Activated T-cell treated with anti-CD3 and anti-CD28 coated beads, Interleukin-2, amount 50 U/mL, for 72 hours (primary cell): ENCODE data around the gene MCCC2. TPM values are rescaled to one million over a fixed set of nuclear protein-coding genes. Genes with fewer than 3 reads are reported as not detected.
"Not testable (repeated sequence)": the region's sequence is repeated elsewhere in the genome, so short reads cannot be mapped to it uniquely, and the experiment has no call there.

Source experiments
- ATAC-seq, 2 donors: fragments of 150-1000 bp; cut with Tn5 transposase; replicated peaks in 1 of 2; 2 replicates each; pipeline ENCODE4 v1.10.0; 2021; ENCODE audit warnings: moderate library complexity in 2 of 2, mild to moderate bottlenecking in 1 of 2
- DNase-seq, 2 donors: peaks; one replicate each; pipeline ENCODE4 v3.0.0; 2021 to 2022; ENCODE audit warnings: mixed read lengths in 1 of 2
- H3K27ac Mint-ChIP-seq: one replicate; pipeline ENCODE4 v1.8.0; 2022; ENCODE audit warnings: mild to moderate bottlenecking, moderate library complexity, mixed read lengths
- H3K27me3 Mint-ChIP-seq: one replicate; pipeline ENCODE4 v1.8.0; 2022; ENCODE audit warnings: low read depth, mixed read lengths
- H3K36me3 Mint-ChIP-seq, 2 donors: one replicate each; pipeline ENCODE4 v1.8.0; 2022; ENCODE audit warnings: mixed read lengths in 2 of 2, mild to moderate bottlenecking in 1 of 2; ENCODE audit not compliant: insufficient read depth in 2 of 2
- H3K4me1 Mint-ChIP-seq: one replicate; pipeline ENCODE4 v1.8.0; 2022; ENCODE audit warnings: low read depth, mixed read lengths
- H3K4me3 Mint-ChIP-seq, 2 donors: one replicate each; pipeline ENCODE4 v1.8.0; 2022; ENCODE audit warnings: mild to moderate bottlenecking in 2 of 2, mixed read lengths in 2 of 2, moderate library complexity in 2 of 2
- H3K9me3 Mint-ChIP-seq, 2 donors: one replicate each; pipeline ENCODE4 v1.8.0; 2022; ENCODE audit warnings: mixed read lengths in 2 of 2
- total RNA-seq, 2 donors: library from RNA; stranded (reverse); gene quantifications; one replicate each; pipeline ENCODE4 v1.2.3, GENCODE V29; 2022

The MCCC2 gene
- total RNA-seq = 10 to 100 TPM; 49.6 to 51.3 TPM

DNA sequence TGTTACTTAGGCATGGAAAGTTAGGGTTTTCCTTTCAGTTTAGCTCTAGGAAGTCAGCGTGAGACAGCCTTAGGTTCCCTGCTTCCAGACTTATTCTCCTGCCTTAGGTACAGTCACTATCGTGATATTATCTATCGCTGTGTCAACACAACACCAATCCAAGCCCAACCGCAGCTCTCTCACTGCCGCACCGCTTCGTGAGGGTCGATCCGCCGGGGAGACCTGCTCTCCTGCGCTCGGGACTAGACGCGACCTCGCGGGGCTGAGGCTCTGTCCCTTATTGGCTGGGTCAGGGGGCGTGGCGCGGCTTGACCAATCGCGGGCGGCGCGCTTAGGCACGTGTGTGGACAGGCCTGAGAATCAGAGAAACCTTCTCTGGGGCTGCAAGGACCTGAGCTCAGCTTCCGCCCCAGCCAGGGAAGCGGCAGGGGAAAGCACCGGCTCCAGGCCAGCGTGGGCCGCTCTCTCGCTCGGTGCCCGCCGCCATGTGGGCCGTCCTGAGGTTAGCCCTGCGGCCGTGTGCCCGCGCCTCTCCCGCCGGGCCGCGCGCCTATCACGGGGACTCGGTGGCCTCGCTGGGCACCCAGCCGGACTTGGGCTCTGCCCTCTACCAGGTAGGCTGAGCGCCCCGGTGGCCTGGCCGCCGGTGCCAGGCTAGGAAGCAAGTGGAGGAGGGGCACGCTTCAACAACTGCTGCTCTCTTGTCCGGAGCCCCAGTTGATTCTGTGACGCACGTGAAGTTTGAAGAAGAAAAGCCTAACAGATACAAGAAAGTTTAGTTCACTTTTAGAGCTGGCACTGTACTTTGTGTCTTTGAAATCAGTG, at the start of gene MCCC2:
Gene MCCC2, plus strand, starts transcription at position 400 of the 825 bp plus-strand sequence. Its CDS starts 86 bp downstream, at position 486.
- Mint-ChIP-seq H3K4me1 (peaks cover 40% of the 10 kb centered on the region), H3K36me3 (peaks cover 2 to 3% of the 10 kb centered on the region in 2 donors), H3K27ac (peak within 1 kb of the TSS; percentile 97), H3K4me3 (peak within 1 kb of the TSS; percentile 87 to 93), H3K27me3 (no peaks in the 10 kb centered on the region), H3K9me3 (no peaks in the 10 kb centered on the region)
- DNase-seq (peak; percentile 97 to 98), ATAC-seq (peak; percentile 97 to 98)

- Mint-ChIP-seq H3K27me3 (no peaks in the 10 kb centered on the region), H3K4me3 (no peak overlapping the region), H3K4me1 (peaks cover 13% of the 10 kb centered on the region), H3K36me3 (peaks cover 3 to 39% of the 10 kb centered on the region in 2 donors), H3K9me3 (no peaks in the 10 kb centered on the region), H3K27ac (no peak overlapping the region)
- ATAC-seq = no peak
- no peak for DNase-seq
Observed at GRCh38 chr5:71537687-71538086, 49.5 kb upstream of the MCCC2 start.

DNA sequence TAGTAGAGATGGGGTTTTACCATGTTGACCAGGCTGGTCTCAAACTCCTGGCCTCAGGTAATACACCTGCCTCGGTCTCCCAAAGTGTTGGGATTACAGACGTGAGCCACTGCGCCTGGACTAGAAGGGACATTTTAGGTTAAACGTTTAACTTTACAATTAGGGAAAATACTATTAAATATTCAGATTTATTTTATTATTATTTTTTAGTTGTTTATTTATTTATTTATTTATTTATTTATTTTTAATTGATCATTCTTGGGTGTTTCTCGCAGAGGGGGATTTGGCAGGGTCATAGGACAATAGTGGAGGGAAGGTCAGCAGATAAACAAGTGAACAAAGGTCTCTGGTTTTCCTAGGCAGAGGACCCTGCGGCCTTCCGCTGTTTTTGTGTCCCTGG, 36.3 kb upstream of the MCCC2 start:
- not testable (repeated sequence) for H3K27ac Mint-ChIP-seq, H3K9me3 Mint-ChIP-seq, H3K4me1 Mint-ChIP-seq, ATAC-seq, DNase-seq, H3K27me3 Mint-ChIP-seq, H3K4me3 Mint-ChIP-seq
- peaks cover 8 to 30% of the 10 kb centered on the region in 2 donors for H3K36me3 Mint-ChIP-seq

- not testable (repeated sequence) for ATAC-seq, H3K27ac Mint-ChIP-seq, DNase-seq, H3K4me1 Mint-ChIP-seq, H3K4me3 Mint-ChIP-seq, H3K9me3 Mint-ChIP-seq, H3K27me3 Mint-ChIP-seq
- H3K36me3 Mint-ChIP-seq = peaks cover 8 to 29% of the 10 kb centered on the region in 2 donors
Observed at GRCh38 chr5:71551582-71551981, 35.6 kb upstream of the MCCC2 start.

DNA sequence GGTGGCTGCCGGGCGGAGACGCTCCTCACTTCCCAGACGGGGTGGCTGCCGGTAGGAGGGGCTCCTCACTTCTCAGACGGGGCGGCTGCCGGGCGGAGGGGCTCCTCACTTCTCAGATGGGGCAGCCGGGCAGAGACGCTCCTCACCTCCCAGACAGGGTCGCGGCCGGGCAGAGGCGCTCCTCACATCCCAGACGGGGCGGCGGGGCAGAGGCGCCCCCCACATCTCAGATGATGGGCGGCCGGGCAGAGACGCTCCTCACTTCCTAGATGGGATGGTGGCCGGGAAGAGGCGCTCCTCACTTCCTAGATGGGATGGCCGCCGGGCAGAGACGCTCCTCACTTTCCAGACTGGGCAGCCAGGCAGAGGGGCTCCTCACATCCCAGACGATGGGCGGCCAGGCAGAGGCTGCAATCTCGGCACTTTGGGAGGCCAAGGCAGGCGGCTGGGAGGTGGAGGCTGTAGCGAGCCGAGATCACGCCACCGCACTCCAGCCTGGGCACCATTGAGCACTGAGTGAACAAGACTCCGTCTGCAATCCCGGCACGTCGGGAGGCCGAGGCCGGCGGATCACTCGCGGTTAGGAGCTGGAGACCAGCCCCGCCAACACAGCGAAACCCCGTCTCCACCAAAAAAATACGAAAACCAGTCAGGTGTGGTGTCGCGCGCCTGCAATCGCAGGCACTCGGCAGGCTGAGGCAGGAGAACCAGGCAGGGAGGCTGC, 35.0 kb upstream of the MCCC2 start:
- H3K4me3 Mint-ChIP-seq, H3K9me3 Mint-ChIP-seq, H3K27me3 Mint-ChIP-seq, ATAC-seq, H3K27ac Mint-ChIP-seq, DNase-seq, H3K4me1 Mint-ChIP-seq: not testable (repeated sequence)
- H3K36me3 Mint-ChIP-seq = peaks cover 8 to 27% of the 10 kb centered on the region in 2 donors

DNA sequence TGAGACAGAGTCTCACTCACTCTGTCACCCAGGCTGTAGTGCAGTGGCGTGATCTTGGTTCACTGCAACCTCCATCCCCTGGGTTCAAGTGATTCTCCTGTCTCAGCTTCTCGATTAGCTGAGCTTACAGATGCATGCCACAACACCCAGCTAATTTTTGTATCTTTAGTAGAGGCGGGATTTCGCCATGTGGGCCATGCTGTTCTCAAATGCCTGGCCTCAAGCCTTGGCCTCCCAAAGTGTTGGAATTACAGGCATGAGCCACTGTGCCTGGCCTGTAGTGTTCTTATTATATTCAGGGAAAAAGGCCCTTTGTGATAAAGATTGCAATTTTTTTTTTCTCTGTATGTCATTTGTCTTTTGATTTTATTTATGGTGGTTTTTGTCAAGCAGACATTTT, 24.0 kb upstream of the MCCC2 start:
- H3K27me3 Mint-ChIP-seq = no peaks in the 10 kb centered on the region
- H3K36me3 Mint-ChIP-seq = peaks cover 0 to 13% of the 10 kb centered on the region in 2 donors
- DNase-seq (no peak), ATAC-seq (no peak)
- no peaks in the 10 kb centered on the region for H3K9me3 Mint-ChIP-seq
- H3K27ac Mint-ChIP-seq = no peak overlapping the region
- no peaks in the 10 kb centered on the region for H3K4me1 Mint-ChIP-seq
- no peak overlapping the region for H3K4me3 Mint-ChIP-seq

DNA sequence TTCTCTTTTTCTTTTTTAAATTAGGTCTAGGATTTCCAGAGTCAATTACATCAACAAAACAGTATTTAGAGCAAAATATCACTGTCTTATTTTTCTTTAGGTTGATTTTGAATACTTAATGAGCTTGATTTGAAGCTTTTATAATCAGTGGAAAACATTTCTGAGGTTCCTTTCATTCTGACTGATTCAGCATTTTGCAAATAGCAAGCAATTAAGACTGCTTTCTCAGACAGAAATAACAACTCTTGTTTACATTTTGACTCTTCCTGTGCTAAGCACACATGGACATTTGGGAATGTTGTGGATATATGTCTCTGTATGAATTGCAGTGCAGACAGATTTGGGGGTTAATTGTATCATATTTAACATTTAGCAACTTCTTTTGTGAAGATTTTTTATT, 22.2 kb upstream of the MCCC2 start:
- DNase-seq (no peak), ATAC-seq (no peak)
- Mint-ChIP-seq H3K27ac (peak overlapping the region; percentile 60), H3K4me3 (no peak overlapping the region), H3K9me3 (no peaks in the 10 kb centered on the region), H3K4me1 (no peaks in the 10 kb centered on the region), H3K27me3 (no peaks in the 10 kb centered on the region), H3K36me3 (peaks cover 0 to 13% of the 10 kb centered on the region in 2 donors)

DNA sequence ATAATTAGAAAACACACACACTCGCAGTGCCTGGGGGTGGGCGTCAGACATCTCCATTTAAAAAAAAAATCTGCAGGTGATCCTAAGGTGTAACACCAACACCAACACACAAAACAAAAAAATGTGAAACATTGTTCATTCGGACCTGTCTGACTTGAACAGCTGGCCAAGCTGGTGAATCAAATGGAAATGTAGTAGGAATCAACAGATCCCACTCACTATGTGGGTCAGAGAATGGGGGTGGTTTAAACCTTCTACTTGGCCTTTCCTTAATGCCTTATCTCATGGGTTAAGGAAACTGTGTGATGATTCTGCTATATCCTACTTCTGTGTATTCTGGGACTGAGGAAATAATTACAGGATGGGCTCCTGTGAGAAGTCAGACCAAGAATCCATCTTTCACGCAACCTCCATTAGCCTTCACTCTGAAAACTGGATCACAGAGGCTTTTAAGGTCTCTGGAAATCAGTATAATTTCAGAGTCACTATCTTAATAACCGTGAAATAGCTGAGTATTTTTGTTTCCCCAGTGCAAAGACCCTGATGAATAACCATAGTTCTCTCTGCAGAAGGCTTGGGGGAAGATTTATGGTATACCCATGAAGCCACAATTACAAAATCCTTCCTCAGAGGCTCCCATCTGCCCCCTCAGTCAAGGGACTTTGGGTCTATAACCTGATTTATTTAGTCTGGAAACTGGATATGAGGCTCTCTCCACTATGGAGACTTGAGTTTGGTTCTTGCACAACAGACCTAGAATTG, 17.2 kb upstream of the MCCC2 start:
- Mint-ChIP-seq H3K27ac (no peak overlapping the region), H3K4me1 (no peaks in the 10 kb centered on the region), H3K36me3 (peaks cover 0 to 6% of the 10 kb centered on the region in 2 donors), H3K9me3 (no peaks in the 10 kb centered on the region), H3K4me3 (no peak overlapping the region), H3K27me3 (no peaks in the 10 kb centered on the region)
- DNase-seq (no peak), ATAC-seq (no peak)

- H3K27ac Mint-ChIP-seq, H3K27me3 Mint-ChIP-seq, ATAC-seq, DNase-seq, H3K4me3 Mint-ChIP-seq, H3K4me1 Mint-ChIP-seq, H3K9me3 Mint-ChIP-seq, H3K36me3 Mint-ChIP-seq: not testable (repeated sequence)
Observed at GRCh38 chr5:71571811-71572210, 15.3 kb upstream of the MCCC2 start.

DNA sequence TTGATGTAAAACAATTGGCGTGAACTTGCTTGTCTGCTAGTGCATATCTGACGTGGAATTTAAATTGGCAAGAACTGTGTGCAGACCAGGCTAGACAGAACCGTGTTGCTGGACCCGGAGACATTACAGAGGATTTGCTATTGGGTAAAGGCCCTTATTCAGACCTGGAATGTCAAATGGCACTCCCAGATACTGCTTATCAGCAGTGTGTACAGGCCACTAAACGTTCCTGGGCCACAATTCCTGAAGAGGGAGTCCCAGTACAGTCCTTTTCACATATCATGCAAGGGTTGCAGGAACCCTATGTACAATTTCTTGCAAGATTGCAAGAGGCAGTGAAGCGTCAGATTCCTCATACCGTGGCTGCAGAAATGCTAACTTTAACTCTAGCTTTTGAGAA, 13.5 kb upstream of the MCCC2 start:
- Mint-ChIP-seq H3K4me1 (no peaks in the 10 kb centered on the region), H3K9me3 (no peaks in the 10 kb centered on the region), H3K4me3 (no peak overlapping the region), H3K27ac (no peak overlapping the region), H3K27me3 (no peaks in the 10 kb centered on the region), H3K36me3 (no peaks in the 10 kb centered on the region)
- ATAC-seq (no peak), DNase-seq (no peak)

GRCh38 chr5:71575588-71575987, 11.6 kb upstream of the MCCC2 start:
- H3K9me3 Mint-ChIP-seq, H3K27ac Mint-ChIP-seq, ATAC-seq, H3K4me3 Mint-ChIP-seq, H3K4me1 Mint-ChIP-seq, H3K27me3 Mint-ChIP-seq, H3K36me3 Mint-ChIP-seq, DNase-seq: not testable (repeated sequence)

DNA sequence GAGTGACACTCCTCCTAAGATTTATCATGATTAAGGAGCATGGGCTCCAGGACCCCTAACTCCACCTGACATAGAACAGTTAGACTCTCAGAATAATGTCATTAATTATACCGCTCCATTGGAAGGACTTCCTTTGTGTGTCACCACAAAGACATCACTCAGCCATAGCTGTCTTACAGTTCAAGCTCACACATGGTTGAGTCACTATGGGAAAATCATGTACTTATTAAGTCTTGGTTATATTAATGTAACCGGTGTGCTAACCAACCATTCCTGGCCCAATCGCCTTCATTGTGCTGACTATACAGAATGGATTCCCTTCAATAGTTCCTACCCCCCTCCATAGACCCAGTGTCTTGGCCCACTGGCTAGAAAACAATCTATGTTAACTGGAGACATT, 10.9 kb upstream of the MCCC2 start:
- DNase-seq = no peak
- Mint-ChIP-seq H3K27ac (no peak overlapping the region), H3K9me3 (peaks cover 0 to 3% of the 10 kb centered on the region in 2 donors), H3K4me1 (no peaks in the 10 kb centered on the region), H3K4me3 (no peak overlapping the region), H3K27me3 (no peaks in the 10 kb centered on the region), H3K36me3 (peaks cover 0 to 1% of the 10 kb centered on the region in 2 donors)
- no peak for ATAC-seq

DNA sequence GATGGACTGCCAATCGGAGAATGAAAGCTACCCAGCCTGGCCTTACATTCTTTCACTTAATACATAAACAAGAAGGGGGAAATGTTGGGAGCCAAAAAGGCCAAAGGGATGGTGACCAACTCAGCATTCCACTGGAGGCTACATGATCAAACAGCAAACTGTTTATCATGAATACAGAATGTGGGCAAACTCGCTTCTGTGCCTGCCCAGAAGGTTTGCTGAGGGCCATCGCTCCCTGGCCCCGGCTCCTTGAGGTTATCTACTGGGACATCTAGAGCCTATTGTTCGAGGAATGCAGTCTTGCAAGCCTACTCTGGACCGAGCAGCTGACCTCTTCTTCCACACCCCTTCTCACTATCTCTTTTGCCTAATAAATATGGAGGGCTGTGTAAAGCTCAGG, 9.3 kb upstream of the MCCC2 start:
- H3K4me3 Mint-ChIP-seq, H3K36me3 Mint-ChIP-seq, ATAC-seq, H3K27me3 Mint-ChIP-seq, H3K4me1 Mint-ChIP-seq, DNase-seq, H3K27ac Mint-ChIP-seq, H3K9me3 Mint-ChIP-seq: not testable (repeated sequence)
